CD4-positive, alpha-beta memory T cell (primary cell): ENCODE results near the gene TSHR. TPM values are rescaled to one million over a fixed set of nuclear protein-coding genes. Genes with fewer than 3 reads are reported as not detected.

ENCODE experiments used
- CTCF ChIA-PET: fragments of 350-600 bp; sonication (Branson Sonifier 250); formaldehyde crosslinking; loops from one replicate; lab custom pipeline; 2021; ENCODE audit warnings: inconsistent platforms; ENCODE audit not compliant: partially characterized antibody; lab: Charles Lee
- POLR2A ChIA-PET: fragments of 350-600 bp; sonication (Branson Sonifier 250); formaldehyde crosslinking; loops from one replicate; lab custom pipeline; 2021; ENCODE audit not compliant: partially characterized antibody; lab: Charles Lee
- DNase-seq, 5 donors: peaks; one replicate each; pipeline versions ENCODE4 v3.0.0 to v3.0.0-alpha.2; 2020 to 2022; ENCODE audit warnings: mixed read lengths in 1 of 5
- H3K27ac ChIP-seq: one replicate; pipeline ENCODE4 v1.7.0; 2013; ENCODE audit warnings: low read depth, low read length
- H3K27me3 ChIP-seq: 2 replicates; pipeline ENCODE4 v1.7.0; 2013; ENCODE audit warnings: mild to moderate bottlenecking, low read length, moderate library complexity; ENCODE audit not compliant: insufficient read depth
- H3K36me3 ChIP-seq: 2 replicates; pipeline ENCODE4 v1.7.0; 2013; ENCODE audit warnings: mild to moderate bottlenecking, low read length, moderate library complexity; ENCODE audit not compliant: insufficient read depth
- H3K4me1 ChIP-seq: 2 replicates; pipeline ENCODE4 v1.7.0; 2013; ENCODE audit warnings: mild to moderate bottlenecking, low read length, moderate library complexity; ENCODE audit not compliant: insufficient read depth
- H3K4me3 ChIP-seq, 2 donors: one replicate each; pipeline ENCODE4 v1.7.0; 2013; ENCODE audit warnings: low read length in 2 of 2, mild to moderate bottlenecking in 1 of 2
- H3K9me3 ChIP-seq, 2 donors: one replicate each; pipeline ENCODE4 v1.7.0; 2013; ENCODE audit warnings: low read length in 2 of 2, control low read depth in 1 of 2; ENCODE audit not compliant: control insufficient read depth in 1 of 2
- H3K27ac Mint-ChIP-seq, 7 donors: one replicate each; pipeline ENCODE4 v1.8.0; 2020 to 2021; ENCODE audit warnings: mixed read lengths in 7 of 7, mild to moderate bottlenecking in 6 of 7, inconsistent platforms in 3 of 7, moderate library complexity in 3 of 7
- H3K27me3 Mint-ChIP-seq, 2 donors: one replicate each; pipeline ENCODE4 v1.8.0; 2020 to 2021; ENCODE audit warnings: mixed read lengths in 2 of 2
- H3K36me3 Mint-ChIP-seq, 2 donors: one replicate each; pipeline ENCODE4 v1.8.0; 2020 to 2021; ENCODE audit warnings: mixed read lengths in 2 of 2, inconsistent platforms in 1 of 2, mild to moderate bottlenecking in 1 of 2
- H3K4me1 Mint-ChIP-seq, 4 donors: one replicate each; pipeline ENCODE4 v1.8.0; 2020 to 2021; ENCODE audit warnings: mixed read lengths in 4 of 4, mild to moderate bottlenecking in 1 of 4
- H3K4me3 Mint-ChIP-seq, 8 donors: one replicate each; pipeline ENCODE4 v1.8.0; 2020 to 2021; ENCODE audit warnings: mixed read lengths in 8 of 8, mild to moderate bottlenecking in 7 of 8, moderate library complexity in 6 of 8, inconsistent platforms in 3 of 8
- H3K9me3 Mint-ChIP-seq, 8 donors: one replicate each; pipeline ENCODE4 v1.8.0; 2020 to 2021; ENCODE audit warnings: mixed read lengths in 8 of 8, mild to moderate bottlenecking in 5 of 8, inconsistent platforms in 3 of 8, moderate library complexity in 1 of 8
- intact Hi-C: fragments of 100-400 bp; cut with micrococcal nuclease; formaldehyde crosslinking; loops from one replicate; pipeline ENCODE4 v1.15.1; 2023
- polyA plus RNA-seq, 2 donors: library from polyadenylated mRNA; unstranded; fragments of 300-500 nt; fragmentation: Illumina TruSeq; gene quantifications; one replicate each; pipeline ENCODE4 v1.2.3, GENCODE V29; 2021
- total RNA-seq, 2 experiments: library from RNA; stranded (reverse); gene quantifications; one replicate each; pipeline ENCODE4 v1.2.3, GENCODE V29; 2021

Gene TSHR
- total and polyA plus RNA-seq, 4 experiments from 2014 or later: 0.09 to 0.84 (median 0.30) TPM; not detected in 1

- CTCF ChIA-PET: no interaction called here
- H3K27ac Mint-ChIP-seq: no peak overlapping the region
- Histone ChIP-seq H3K4me1 (no peaks in the 10 kb centered on the region), H3K27me3 (no peaks in the 10 kb centered on the region), H3K4me3 (no peak overlapping the region), H3K27ac (no peak overlapping the region), H3K9me3 (no peaks in the 10 kb centered on the region), H3K36me3 (no peaks in the 10 kb centered on the region)
- no peaks in the 10 kb centered on the region for H3K36me3 Mint-ChIP-seq
- intact Hi-C loops: no loop called here
- POLR2A ChIA-PET: no interaction called here
- no peaks in the 10 kb centered on the region for H3K9me3 Mint-ChIP-seq
- H3K4me3 Mint-ChIP-seq: no peak overlapping the region
- H3K27me3 Mint-ChIP-seq: no peaks in the 10 kb centered on the region
- H3K4me1 Mint-ChIP-seq: no peaks in the 10 kb centered on the region
- DNase-seq: no peak
These were observed 183.0 kb downstream of the TSHR start for GRCh38 chr14:81138429-81138828.

GRCh38 chr14:81141426-81141825 is 186.0 kb downstream of the TSHR start:
- Mint-ChIP-seq H3K36me3 (peaks cover 0 to 5% of the 10 kb centered on the region in 2 donors), H3K4me1 (peaks cover 0 to under 1% (median 0%) of the 10 kb centered on the region in 4 donors), H3K9me3 (peaks cover 0 to 4% (median 0%) of the 10 kb centered on the region in 8 donors), H3K27me3 (no peaks in the 10 kb centered on the region), H3K27ac (no peak overlapping the region), H3K4me3 (no peak overlapping the region)
- no peaks in the 10 kb centered on the region for H3K36me3 ChIP-seq
- H3K9me3 ChIP-seq: no peaks in the 10 kb centered on the region
- ChIA-PET CTCF (no interaction called here), POLR2A (no interaction called here)
- DNase-seq: no peak
- no peaks in the 10 kb centered on the region for H3K27me3 ChIP-seq
- no peak overlapping the region for H3K27ac ChIP-seq
- no peak overlapping the region for H3K4me3 ChIP-seq
- intact Hi-C loops: no loop called here
- H3K4me1 ChIP-seq: no peaks in the 10 kb centered on the region

GRCh38 chr14:81143793-81144192 is 188.4 kb downstream of the TSHR start:
- H3K27me3 Mint-ChIP-seq: no peaks in the 10 kb centered on the region
- ChIA-PET CTCF (no interaction called here), POLR2A (no interaction called here)
- H3K9me3 ChIP-seq: no peaks in the 10 kb centered on the region
- H3K9me3 Mint-ChIP-seq: peaks cover 0 to 4% (median 0%) of the 10 kb centered on the region in 8 donors
- no peak overlapping the region for H3K4me3 ChIP-seq
- peaks cover 8 to 10% (median 9%) of the 10 kb centered on the region in 4 donors for H3K4me1 Mint-ChIP-seq
- no peak overlapping the region for H3K4me3 Mint-ChIP-seq
- H3K27me3 ChIP-seq: no peaks in the 10 kb centered on the region
- no peaks in the 10 kb centered on the region for H3K36me3 ChIP-seq
- no peak overlapping the region for H3K27ac ChIP-seq
- intact Hi-C loops: no loop called here
- H3K4me1 ChIP-seq: peaks cover 8% of the 10 kb centered on the region
- H3K27ac Mint-ChIP-seq: no peak overlapping the region
- peaks cover 0 to 5% of the 10 kb centered on the region in 2 donors for H3K36me3 Mint-ChIP-seq
- no peak for DNase-seq

- Histone ChIP-seq H3K36me3 (no peaks in the 10 kb centered on the region), H3K4me1 (peaks cover 8% of the 10 kb centered on the region), H3K27me3 (no peaks in the 10 kb centered on the region), H3K9me3 (no peaks in the 10 kb centered on the region), H3K4me3 (no peak overlapping the region), H3K27ac (no peak overlapping the region)
- POLR2A ChIA-PET: no interaction called here
- intact Hi-C loops: no loop called here
- CTCF ChIA-PET: interaction anchor here (1.0 kb wide), 1 partner anchor 25 kb away, joined by 3 read pairs; no protein-coding TSS in a partner anchor
- no peak for DNase-seq
- Mint-ChIP-seq H3K4me3 (no peak overlapping the region), H3K9me3 (peaks cover 0 to 4% (median 0%) of the 10 kb centered on the region in 8 donors), H3K27me3 (no peaks in the 10 kb centered on the region), H3K27ac (no peak overlapping the region), H3K36me3 (peaks cover 0 to 5% of the 10 kb centered on the region in 2 donors), H3K4me1 (peaks cover 8 to 10% (median 9%) of the 10 kb centered on the region in 4 donors)
These were observed 189.6 kb downstream of the TSHR start for GRCh38 chr14:81144824-81145603.

GRCh38 chr14:81147140-81147897 is 191.9 kb downstream of the TSHR start:
- Histone ChIP-seq H3K4me3 (no peak overlapping the region), H3K9me3 (no peaks in the 10 kb centered on the region), H3K36me3 (no peaks in the 10 kb centered on the region), H3K27ac (no peak overlapping the region), H3K4me1 (peaks cover 8% of the 10 kb centered on the region), H3K27me3 (no peaks in the 10 kb centered on the region)
- peaks cover 0 to 5% of the 10 kb centered on the region in 2 donors for H3K36me3 Mint-ChIP-seq
- peaks cover 8 to 10% (median 9%) of the 10 kb centered on the region in 4 donors for H3K4me1 Mint-ChIP-seq
- no peaks in the 10 kb centered on the region for H3K27me3 Mint-ChIP-seq
- peak overlapping the region in 3 of 7 donors; percentile 0 to 49 (median 15) for H3K27ac Mint-ChIP-seq
- intact Hi-C loops: no loop called here
- POLR2A ChIA-PET: no interaction called here
- H3K4me3 Mint-ChIP-seq: no peak overlapping the region
- DNase-seq: no peak
- CTCF ChIA-PET: interaction anchor here (1.2 kb wide), 1 partner anchor 24 kb away, joined by 7 read pairs; no protein-coding TSS in a partner anchor
- peaks cover 0 to 4% (median 0%) of the 10 kb centered on the region in 8 donors for H3K9me3 Mint-ChIP-seq

- peaks cover 0 to 4% of the 10 kb centered on the region in 2 donors for H3K36me3 Mint-ChIP-seq
- Histone ChIP-seq H3K27ac (no peak overlapping the region), H3K4me3 (no peak overlapping the region), H3K27me3 (no peaks in the 10 kb centered on the region), H3K4me1 (peaks cover 8% of the 10 kb centered on the region), H3K36me3 (no peaks in the 10 kb centered on the region), H3K9me3 (no peaks in the 10 kb centered on the region)
- no peak overlapping the region for H3K27ac Mint-ChIP-seq
- no peaks in the 10 kb centered on the region for H3K27me3 Mint-ChIP-seq
- ChIA-PET CTCF (no interaction called here), POLR2A (no interaction called here)
- peaks cover 8 to 10% (median 9%) of the 10 kb centered on the region in 4 donors for H3K4me1 Mint-ChIP-seq
- intact Hi-C loops: no loop called here
- no peak overlapping the region for H3K4me3 Mint-ChIP-seq
- H3K9me3 Mint-ChIP-seq: peaks cover 0 to 3% (median 0%) of the 10 kb centered on the region in 8 donors
- DNase-seq: no peak
These were observed 193.2 kb downstream of the TSHR start for GRCh38 chr14:81148635-81149034.

GRCh38 chr14:81153187-81153586 is 197.8 kb downstream of the TSHR start:
- H3K36me3 Mint-ChIP-seq: peaks cover 0 to 10% of the 10 kb centered on the region in 2 donors
- Histone ChIP-seq H3K9me3 (no peaks in the 10 kb centered on the region), H3K4me1 (no peaks in the 10 kb centered on the region), H3K27ac (no peak overlapping the region), H3K27me3 (no peaks in the 10 kb centered on the region), H3K36me3 (no peaks in the 10 kb centered on the region), H3K4me3 (no peak overlapping the region)
- no peak overlapping the region for H3K27ac Mint-ChIP-seq
- ChIA-PET CTCF (no interaction called here), POLR2A (no interaction called here)
- no peaks in the 10 kb centered on the region for H3K4me1 Mint-ChIP-seq
- DNase-seq: no peak
- intact Hi-C loops: no loop called here
- H3K9me3 Mint-ChIP-seq: no peaks in the 10 kb centered on the region
- no peak overlapping the region for H3K4me3 Mint-ChIP-seq
- no peaks in the 10 kb centered on the region for H3K27me3 Mint-ChIP-seq
